Hair follicular keratinocyte (primary cell): ENCODE data around the gene TP53I3. TPM values are rescaled to one million over a fixed set of nuclear protein-coding genes. Genes with fewer than 3 reads are reported as not detected.

Experiments
- total RNA-seq: library from RNA; depleted of rRNA; stranded (reverse); fragments of >200 nt; gene quantifications from 2 replicates; pipeline ENCODE4 v1.2.3, GENCODE V29; 2015

Gene TP53I3, protein sequence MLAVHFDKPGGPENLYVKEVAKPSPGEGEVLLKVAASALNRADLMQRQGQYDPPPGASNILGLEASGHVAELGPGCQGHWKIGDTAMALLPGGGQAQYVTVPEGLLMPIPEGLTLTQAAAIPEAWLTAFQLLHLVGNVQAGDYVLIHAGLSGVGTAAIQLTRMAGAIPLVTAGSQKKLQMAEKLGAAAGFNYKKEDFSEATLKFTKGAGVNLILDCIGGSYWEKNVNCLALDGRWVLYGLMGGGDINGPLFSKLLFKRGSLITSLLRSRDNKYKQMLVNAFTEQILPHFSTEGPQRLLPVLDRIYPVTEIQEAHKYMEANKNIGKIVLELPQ
- 40.8 and 43.4 TPM in 2 replicates for total RNA-seq

DNA sequence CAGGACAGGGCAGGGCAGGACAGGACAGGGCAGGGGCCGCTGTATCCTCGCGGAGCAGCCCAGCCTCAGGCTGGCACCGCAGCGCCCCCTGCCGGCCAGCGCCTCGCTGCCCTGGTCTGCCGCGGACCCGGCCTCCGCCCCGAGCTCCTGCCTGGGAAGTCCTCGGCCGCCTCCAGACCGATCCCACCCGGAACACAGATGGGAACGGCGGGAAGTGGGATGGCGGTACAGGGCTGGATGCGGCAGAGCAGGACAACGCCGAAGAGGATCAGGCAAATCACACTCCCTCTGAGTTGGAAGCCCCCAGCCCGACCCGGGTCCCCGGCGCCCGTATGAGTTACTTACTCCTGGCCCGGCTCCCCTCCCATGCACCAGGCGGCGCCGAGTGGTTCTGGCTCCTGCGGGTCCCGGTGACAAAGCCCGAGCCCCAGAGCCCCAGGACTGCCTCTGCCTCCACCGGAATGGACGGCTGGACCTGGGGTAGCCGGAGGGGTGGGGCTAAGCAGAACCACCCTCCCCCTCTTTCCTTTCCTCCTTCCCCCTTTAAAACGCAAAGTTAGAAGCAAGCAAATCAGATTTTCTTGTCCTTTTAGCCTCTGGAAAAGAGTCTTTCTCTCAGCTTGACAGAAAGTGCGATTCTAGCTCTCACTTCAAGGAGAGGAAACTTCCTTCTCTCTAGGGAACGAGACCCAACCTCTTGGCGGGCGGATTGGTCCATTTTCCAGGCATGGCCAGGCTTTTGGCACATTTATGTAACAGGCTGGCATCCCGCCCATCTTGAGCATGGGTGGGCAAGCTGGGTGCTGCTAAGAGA is at the start of gene TP53I3:
Gene TP53I3, minus strand, starts transcription at position 449 of the 814 bp plus-strand sequence. CDS start 508 bp downstream, outside the sequence.

DNA sequence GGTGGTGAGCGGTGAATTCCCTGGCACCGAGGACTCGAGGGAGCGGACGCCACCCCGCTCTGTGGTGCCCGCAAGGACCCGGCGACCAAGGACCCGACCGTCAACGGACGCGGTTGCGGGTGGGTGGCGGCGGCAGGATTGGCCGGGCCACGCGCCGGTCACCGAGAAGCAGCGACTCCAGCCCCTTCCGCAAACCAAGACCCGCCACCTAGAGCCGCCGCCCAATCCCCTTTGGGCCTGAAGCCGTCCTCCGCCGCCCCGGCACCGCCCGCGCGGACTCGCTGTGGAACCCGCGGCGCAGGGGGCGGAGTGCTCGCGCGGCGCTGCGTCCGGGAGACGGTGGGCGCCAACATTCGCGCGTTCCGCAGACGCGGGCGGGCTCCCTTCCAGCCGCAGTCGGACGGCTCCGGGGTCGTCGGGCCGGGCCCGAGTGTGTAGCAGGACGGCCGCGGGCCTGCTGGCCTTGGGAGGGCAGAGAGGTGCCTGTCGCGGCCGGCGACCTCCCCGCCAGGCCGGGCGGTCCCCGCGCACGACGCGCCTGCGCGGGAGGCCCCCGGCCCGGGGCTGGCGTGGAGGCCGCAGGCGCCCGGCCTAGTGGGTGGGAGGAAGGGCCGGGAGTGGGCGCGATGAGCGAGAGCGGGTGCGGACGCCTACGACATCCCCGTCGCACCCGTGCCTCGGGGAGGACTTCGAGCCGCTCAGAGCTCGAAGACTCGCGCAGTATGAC is 38.7 kb upstream of the TP53I3 start, which contains the start of the genes FAM228B and PFN4:
Gene FAM228B, plus strand, starts transcription at position 275 of the 727 bp plus-strand sequence. CDS start 893 bp downstream, outside the sequence.
Gene PFN4, minus strand, starts transcription at position 140 of the 727 bp plus-strand sequence. CDS start 799 bp downstream, outside the sequence.

DNA sequence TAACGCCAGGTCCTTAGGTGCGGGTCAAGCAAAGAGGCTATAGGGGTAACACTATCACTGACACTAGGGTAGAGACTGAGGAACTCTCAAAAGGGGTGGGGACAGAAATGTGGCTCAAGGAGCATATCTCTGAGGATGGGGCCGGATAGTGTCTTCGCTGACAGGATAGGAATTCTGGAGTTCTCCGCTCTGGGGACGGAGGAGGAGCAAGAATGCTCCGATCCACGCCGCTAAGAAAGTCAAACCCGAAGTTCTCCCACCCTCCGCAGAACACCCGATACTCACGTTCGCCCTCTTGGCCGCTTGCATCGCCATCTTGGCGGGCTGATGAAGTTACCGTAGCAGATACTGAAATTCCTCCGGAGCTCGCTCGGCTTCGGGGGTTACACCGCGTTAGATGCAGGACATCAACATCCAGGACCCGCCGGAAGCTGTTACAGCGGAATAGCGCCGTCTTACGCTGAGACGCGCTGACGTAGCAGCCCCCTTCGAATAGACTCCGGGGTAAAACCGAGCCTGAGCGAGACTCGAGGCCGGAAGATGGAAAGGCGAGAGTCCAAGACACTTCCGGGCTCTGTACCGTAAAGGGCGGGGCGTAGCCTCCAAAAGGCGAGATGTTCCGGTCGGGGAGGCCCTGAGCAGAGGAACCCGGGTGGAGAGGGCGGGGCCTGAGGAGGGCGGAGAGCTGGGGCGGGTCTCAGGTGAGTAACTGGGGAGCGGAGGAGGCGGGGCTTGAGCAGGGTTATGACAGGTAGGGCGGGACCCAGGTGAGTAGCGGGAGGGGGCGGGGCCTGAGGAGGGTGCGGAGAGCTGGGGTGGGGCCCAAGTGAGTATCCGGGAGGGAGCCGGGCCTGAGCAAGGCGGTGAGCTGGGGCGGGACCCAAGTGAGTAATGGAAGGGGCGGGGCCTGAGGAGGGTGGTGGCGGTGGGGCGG is 8.5 kb downstream of the TP53I3 start, which contains the start of gene SF3B6:
Gene SF3B6, minus strand, starts transcription at position 412 of the 934 bp plus-strand sequence. Its CDS starts 97 bp downstream, at position 315.

DNA sequence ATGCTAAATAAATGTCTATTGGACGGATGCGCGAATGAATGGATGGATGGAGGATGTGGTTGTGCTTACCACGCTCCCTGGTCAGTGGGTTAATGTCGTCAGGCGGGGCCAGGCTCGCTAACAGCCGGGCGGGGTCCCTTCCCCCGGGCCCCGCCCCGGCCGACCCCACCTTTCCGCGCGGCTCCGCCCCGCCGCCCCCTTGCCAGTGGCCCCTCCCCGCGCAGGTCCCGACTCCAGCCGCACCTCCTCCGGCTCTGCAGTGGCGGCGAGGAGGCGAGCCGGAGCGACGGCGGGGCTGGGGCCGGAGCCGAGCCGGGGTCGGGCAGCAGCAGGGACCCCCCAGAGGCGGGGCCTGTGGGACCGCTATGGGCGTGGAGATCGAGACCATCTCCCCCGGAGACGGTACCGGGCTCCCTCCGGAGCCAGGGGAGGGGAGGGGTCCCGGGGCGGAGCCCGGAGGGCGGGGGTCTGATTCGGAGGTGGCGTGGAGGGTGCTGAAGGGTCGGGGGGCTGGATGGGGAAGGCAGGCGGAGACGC is 35.1 kb downstream of the TP53I3 start, which contains the start of gene FKBP1B:
Gene FKBP1B, plus strand, starts transcription at position 257 of the 537 bp plus-strand sequence. Its CDS starts 109 bp downstream, at position 366.

DNA sequence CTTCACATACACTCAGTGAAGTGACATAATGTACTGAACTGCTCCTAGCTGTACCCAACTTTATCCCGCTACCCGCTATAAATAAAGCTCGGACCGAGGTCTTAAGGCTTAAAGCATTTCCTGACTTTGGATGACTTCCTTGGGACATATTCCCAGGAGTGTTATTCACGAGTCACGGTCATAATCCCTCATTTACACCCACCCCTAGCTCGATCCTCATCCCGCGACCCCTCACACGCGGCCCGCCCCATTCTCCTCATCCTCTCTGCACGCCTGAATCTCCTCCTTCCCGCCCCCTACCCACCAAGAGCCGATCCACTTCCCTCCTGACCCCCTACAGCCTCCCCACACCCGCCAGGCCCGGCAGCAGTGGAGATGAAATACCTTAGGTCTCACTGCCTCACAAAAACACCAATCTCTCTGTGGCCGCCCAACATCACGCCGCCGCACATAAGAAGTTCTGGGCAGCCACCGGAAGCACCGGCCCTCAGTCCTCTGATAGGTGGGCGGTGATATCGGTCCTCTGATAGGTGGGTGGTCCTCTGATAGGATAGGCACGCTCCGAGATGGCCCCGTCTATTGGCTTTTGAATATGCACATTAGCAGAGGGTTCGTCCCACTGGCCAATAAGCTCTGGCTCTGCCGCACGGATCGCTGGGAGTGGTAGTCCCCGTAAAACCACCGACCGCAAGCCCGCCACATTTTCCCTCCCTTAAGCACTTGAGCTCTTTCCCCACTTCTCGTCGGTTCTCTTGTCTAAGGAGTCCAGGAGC is 37.5 kb downstream of the TP53I3 start, which contains the start of gene WDCP:
Gene WDCP, minus strand, starts transcription at position 462 of the 773 bp plus-strand sequence. CDS start 7,897 bp downstream, outside the sequence.

Other genes with a start within 250 kb of the TP53I3 start
- gene ATAD2B, start 157.7 kb downstream of the TP53I3 start, total RNA-seq = 3.5 and 3.9 TPM in 2 replicates
- 9.9 and 12.3 TPM in 2 replicates for gene UBXN2A, start 144.4 kb downstream of the TP53I3 start, total RNA-seq
- gene MFSD2B, start 74.7 kb downstream of the TP53I3 start, total RNA-seq = not detected in 2 replicates
- 5.6 and 8.1 TPM in 2 replicates for gene WDCP, start 37.4 kb downstream of the TP53I3 start, total RNA-seq
- 12.2 and 23.0 TPM in 2 replicates for gene FKBP1B, start 35.1 kb downstream of the TP53I3 start, total RNA-seq
- 264 and 278 TPM in 2 replicates for gene SF3B6, start 8.5 kb downstream of the TP53I3 start, total RNA-seq
- gene PFN4, start 38.5 kb upstream of the TP53I3 start, total RNA-seq = 0.39 TPM in 1 of 2 replicates, not detected in the other
- 2.4 and 3.6 TPM in 2 replicates for gene FAM228B, start 38.6 kb upstream of the TP53I3 start, total RNA-seq
- gene FAM228A, start 90.2 kb upstream of the TP53I3 start, total RNA-seq = not detected in 2 replicates